ENCODE results near the gene NPB. TPM values are rescaled to one million over a fixed set of nuclear protein-coding genes. Genes with fewer than 3 reads are reported as not detected.
A peak's percentile ranks its signal among the peaks of the same experiment; 100 is the strongest.

NPB gene
- total RNA-seq, 1 experiment from 2014 or later, result 0.47 TPM

DNA sequence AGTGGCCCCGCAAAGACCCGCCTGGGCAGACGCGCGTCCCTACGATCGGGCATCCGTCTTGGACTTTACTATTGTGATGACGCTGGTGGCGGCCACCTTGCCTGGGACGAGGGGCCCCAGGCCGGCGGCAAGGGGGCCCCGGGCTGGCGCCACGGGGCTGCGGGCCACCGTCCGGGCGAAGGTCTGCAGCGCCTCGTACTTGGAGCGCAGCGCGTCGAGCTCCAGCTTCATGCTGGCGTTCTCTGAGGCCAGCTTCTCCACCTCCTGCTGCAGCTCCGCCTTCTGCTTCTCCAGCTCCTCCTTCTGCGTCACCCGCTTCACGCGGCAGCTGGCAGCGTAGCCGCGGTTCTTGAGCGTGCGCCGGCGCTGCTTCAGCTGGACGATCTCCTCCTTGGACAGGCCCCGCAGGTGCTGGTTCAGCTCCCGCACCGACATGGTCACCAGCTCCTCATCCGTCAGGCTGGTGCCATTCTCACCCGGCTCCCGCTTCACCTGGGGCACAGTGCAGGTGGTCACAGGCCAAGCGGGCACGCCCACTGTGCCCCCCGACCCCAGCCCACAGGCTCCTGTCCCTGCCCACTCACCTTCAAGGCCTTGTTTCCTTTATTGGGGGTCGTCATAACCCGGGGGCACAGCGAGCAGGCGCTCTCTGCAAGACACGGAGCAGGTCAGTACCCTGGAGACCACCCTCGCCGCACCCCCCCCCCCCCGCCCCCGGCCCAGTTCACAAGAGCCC, 20.7 kb downstream of the NPB start:
- Mint-ChIP-seq H3K4me1 (ENCODE audit: low read depth, unreplicated experiment) (peaks cover 45% of the 10 kb centered on the region), H3K27me3 (ENCODE audit: unreplicated experiment) (no peaks in the 10 kb centered on the region), H3K4me3 (ENCODE audit: low read depth, unreplicated experiment) (peak overlapping the region; percentile 66), H3K27ac (ENCODE audit: unreplicated experiment) (peak overlapping the region; percentile 65), H3K36me3 (ENCODE audit: insufficient read depth, unreplicated experiment) (peaks cover 67% of the 10 kb centered on the region), H3K9me3 (ENCODE audit: low read depth, unreplicated experiment) (no peaks in the 10 kb centered on the region)
- TF ChIP-seq, protein P1, sequence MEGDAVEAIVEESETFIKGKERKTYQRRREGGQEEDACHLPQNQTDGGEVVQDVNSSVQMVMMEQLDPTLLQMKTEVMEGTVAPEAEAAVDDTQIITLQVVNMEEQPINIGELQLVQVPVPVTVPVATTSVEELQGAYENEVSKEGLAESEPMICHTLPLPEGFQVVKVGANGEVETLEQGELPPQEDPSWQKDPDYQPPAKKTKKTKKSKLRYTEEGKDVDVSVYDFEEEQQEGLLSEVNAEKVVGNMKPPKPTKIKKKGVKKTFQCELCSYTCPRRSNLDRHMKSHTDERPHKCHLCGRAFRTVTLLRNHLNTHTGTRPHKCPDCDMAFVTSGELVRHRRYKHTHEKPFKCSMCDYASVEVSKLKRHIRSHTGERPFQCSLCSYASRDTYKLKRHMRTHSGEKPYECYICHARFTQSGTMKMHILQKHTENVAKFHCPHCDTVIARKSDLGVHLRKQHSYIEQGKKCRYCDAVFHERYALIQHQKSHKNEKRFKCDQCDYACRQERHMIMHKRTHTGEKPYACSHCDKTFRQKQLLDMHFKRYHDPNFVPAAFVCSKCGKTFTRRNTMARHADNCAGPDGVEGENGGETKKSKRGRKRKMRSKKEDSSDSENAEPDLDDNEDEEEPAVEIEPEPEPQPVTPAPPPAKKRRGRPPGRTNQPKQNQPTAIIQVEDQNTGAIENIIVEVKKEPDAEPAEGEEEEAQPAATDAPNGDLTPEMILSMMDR (IDR thresholded peaks at IDR 0.05; ENCODE audit: unreplicated experiment), result no peak
- intact Hi-C loops (cut with micrococcal nuclease; ENCODE audit: unreplicated experiment), result no loop called here
- DNase-seq, result no peak
- CTCF ChIA-PET, result no interaction called here
- BruUV-seq (replicated peaks), result no TSS peak

DNA sequence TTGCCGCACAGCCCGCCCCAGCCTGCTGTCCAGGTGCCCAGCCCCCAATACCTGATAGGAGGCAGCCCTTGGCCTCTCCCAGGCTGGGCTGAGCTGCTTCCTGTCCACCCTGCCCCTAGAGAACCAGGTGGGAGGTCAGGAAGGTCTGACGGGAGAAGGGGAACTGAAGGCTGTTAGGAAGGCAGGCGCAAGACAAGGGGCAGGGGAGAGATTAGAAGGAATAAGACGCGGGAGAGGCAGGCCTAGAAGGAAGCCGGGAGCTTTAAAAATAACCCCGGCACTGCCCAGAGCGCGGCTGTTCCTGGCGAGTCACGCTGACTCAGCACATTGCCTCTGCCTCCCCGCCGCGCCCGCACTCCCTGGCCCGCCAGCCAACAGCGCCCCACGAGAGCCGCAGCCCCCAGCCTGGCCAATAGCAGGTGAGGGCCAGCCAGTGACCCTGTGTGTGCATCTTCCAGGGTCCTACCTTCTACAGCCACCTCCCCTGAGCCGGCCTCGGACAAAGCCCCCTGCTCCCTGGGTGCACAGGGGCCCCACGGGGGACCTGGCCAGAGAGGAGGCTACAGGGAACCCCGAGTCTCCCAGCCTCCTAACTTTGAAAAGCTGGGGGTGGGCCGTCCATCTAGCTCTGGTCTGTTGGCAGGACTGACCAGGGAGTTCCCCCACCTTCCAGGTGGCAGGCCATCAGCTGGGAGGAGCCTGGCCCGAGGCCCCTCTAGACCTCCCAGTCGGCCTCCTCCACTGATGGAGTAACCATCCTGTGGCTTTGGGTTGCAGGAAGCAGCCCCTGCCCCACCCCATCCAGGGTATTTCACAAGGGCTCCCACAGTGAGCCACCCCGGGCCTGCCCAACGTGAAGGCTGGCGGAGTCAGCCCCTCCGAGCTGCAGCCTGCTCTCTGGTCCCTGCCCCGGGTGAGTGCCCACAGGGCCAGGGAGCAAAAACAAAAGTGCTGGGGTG, 21.5 kb downstream of the NPB start:
- no TSS peak for BruUV-seq (replicated peaks)
- TF ChIP-seq, protein P1 (IDR thresholded peaks at IDR 0.05; ENCODE audit: unreplicated experiment), result no peak
- Mint-ChIP-seq H3K9me3 (ENCODE audit: low read depth, unreplicated experiment) (no peaks in the 10 kb centered on the region), H3K27me3 (ENCODE audit: unreplicated experiment) (no peaks in the 10 kb centered on the region), H3K4me3 (ENCODE audit: low read depth, unreplicated experiment) (peak overlapping the region; percentile 66), H3K36me3 (ENCODE audit: insufficient read depth, unreplicated experiment) (peaks cover 67% of the 10 kb centered on the region), H3K4me1 (ENCODE audit: low read depth, unreplicated experiment) (peaks cover 39% of the 10 kb centered on the region), H3K27ac (ENCODE audit: unreplicated experiment) (peak overlapping the region; percentile 65)
- CTCF ChIA-PET, result interaction anchor here (1.1 kb wide), 1 partner anchor 114 kb away, joined by 3 read pairs; the partner anchor contains the start of gene DCXR
- DNase-seq, result peak; percentile 62
- intact Hi-C loops (cut with micrococcal nuclease; ENCODE audit: unreplicated experiment), result no loop called here

DNA sequence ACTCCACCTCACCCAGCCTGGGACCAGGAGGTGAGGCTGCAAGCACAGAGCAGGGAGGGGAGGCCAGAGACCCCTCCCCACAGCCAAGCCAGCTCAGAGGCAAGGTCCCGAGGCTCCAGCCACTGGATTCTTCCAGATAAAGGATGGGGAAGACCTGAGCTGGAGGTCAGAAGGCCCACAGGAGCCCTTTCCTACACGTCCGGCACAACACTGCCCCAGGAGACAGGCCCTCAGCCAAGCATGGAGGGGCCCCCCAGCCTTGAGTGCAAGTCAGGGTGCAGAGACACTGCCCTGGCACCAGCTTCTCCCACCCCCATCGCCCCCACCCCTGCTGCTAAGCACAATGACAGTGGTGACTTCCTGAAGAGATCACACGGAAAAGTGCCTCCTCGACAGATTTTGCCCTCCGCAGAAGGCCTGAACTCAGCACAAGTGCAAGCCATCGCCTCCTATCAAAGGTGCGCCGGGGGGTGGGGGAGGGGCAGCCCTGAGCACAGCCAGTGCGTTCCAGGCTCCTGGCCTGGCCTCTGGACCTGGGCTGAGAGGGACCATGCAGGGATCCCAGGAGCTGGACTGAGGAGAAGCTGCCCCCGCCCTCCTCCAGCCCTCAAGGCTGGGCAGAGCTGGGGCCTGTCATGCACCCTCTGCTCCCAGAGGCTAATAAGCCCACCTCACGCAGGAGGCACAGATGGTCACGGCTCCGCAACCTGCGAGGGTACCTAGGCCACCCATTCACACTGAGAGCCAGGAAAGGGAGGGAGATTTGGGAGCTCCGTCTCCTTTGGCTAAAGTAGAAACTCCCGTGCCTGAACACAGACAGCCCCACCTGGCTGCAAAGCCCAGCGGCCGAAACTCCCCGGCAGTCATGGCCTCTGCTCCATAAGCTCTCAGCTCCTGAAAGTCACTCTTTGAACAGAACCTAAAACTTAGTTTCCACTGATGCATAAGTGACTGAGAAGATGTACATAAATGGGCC, 22.8 kb downstream of the NPB start:
- intact Hi-C loops (cut with micrococcal nuclease; ENCODE audit: unreplicated experiment), result no loop called here
- no TSS peak for BruUV-seq (replicated peaks)

More for the DNA sequence above, 22.8 kb downstream of the NPB start:
- Mint-ChIP-seq H3K9me3 (ENCODE audit: low read depth, unreplicated experiment) (no peaks in the 10 kb centered on the region), H3K4me3 (ENCODE audit: low read depth, unreplicated experiment) (peak overlapping the region; percentile 66), H3K4me1 (ENCODE audit: low read depth, unreplicated experiment) (peaks cover 27% of the 10 kb centered on the region), H3K36me3 (ENCODE audit: insufficient read depth, unreplicated experiment) (peaks cover 62% of the 10 kb centered on the region), H3K27ac (ENCODE audit: unreplicated experiment) (no peak overlapping the region), H3K27me3 (ENCODE audit: unreplicated experiment) (no peaks in the 10 kb centered on the region)
- no peak for DNase-seq
- CTCF ChIA-PET, result no interaction called here
- TF ChIP-seq, protein P1 (IDR thresholded peaks at IDR 0.05; ENCODE audit: unreplicated experiment), result no peak
